HEK293 (cell line): Measurements from ENCODE around the gene PLEKHF1.

ENCODE experiments used
- GLIS2 ChIP-seq: fragments of 450-650 bp; formaldehyde crosslinking; IDR thresholded peaks from 2 replicates; pipeline ENCODE4 v1.5.1; 2016; ENCODE audit warnings: missing biosample characterization, missing genetic modification characterization
- KLF7 ChIP-seq: fragments of 450-650 bp; formaldehyde crosslinking; IDR thresholded peaks from 2 replicates; pipeline ENCODE4 v1.5.1; 2016; ENCODE audit warnings: missing biosample characterization, missing genetic modification characterization, borderline replicate concordance
- PRDM1 ChIP-seq: fragments of 450-650 bp; formaldehyde crosslinking; IDR thresholded peaks from 2 replicates; pipeline ENCODE4; 2016; ENCODE audit warnings: missing biosample characterization, missing genetic modification characterization
- PRDM6 ChIP-seq: fragments of 450-650 bp; formaldehyde crosslinking; IDR thresholded peaks from 2 replicates; pipeline ENCODE4 v1.5.1; 2017; ENCODE audit warnings: missing biosample characterization, missing genetic modification characterization
- RBAK ChIP-seq: fragments of 450-650 bp; formaldehyde crosslinking; IDR thresholded peaks from 2 replicates; pipeline ENCODE4 v1.5.1; 2016; ENCODE audit warnings: missing biosample characterization, missing genetic modification characterization
- SETDB1 ChIP-seq: IDR thresholded peaks from one replicate; pipeline ENCODE4 v1.6.1; 2017; ENCODE audit warnings: mild to moderate bottlenecking, low read length, moderate library complexity, mixed read lengths; ENCODE audit not compliant: insufficient read length
- ZBTB20 ChIP-seq: fragments of 450-650 bp; formaldehyde crosslinking; IDR thresholded peaks from 2 replicates; pipeline ENCODE4 v1.5.1; 2016; ENCODE audit warnings: missing biosample characterization, missing genetic modification characterization
- ZBTB26 ChIP-seq: fragments of 450-650 bp; formaldehyde crosslinking; optimal IDR thresholded peaks from 2 replicates; pipeline ENCODE3; 2016; ENCODE audit warnings: missing biosample characterization, mild to moderate bottlenecking, missing genetic modification characterization
- ZNF184 ChIP-seq: fragments of 450-650 bp; IDR thresholded peaks from 2 replicates; pipeline ENCODE4 v1.5.1; 2018; ENCODE audit warnings: missing biosample characterization, mild to moderate bottlenecking, missing genetic modification characterization
- ZNF2 ChIP-seq: fragments of 450-650 bp; formaldehyde crosslinking; IDR thresholded peaks from 2 replicates; pipeline ENCODE4 v1.5.1; 2016; ENCODE audit warnings: missing biosample characterization, missing genetic modification characterization
- ZNF202 ChIP-seq: fragments of 450-650 bp; formaldehyde crosslinking; IDR thresholded peaks from 2 replicates; pipeline ENCODE4 v1.5.1; 2016; ENCODE audit warnings: missing biosample characterization, missing genetic modification characterization, borderline replicate concordance
- ZNF211 ChIP-seq: fragments of 450-650 bp; formaldehyde crosslinking; IDR thresholded peaks from 2 replicates; pipeline ENCODE4 v1.5.1; 2016; ENCODE audit warnings: low read depth, missing biosample characterization, missing genetic modification characterization
- ZNF221 ChIP-seq: fragments of 450-650 bp; formaldehyde crosslinking; IDR thresholded peaks from 2 replicates; pipeline ENCODE4 v1.5.1; 2017; ENCODE audit warnings: missing biosample characterization, missing genetic modification characterization, borderline replicate concordance
- ZNF223 ChIP-seq: fragments of 450-650 bp; formaldehyde crosslinking; IDR thresholded peaks from 2 replicates; pipeline ENCODE4 v1.5.1; 2016; ENCODE audit warnings: missing biosample characterization, missing genetic modification characterization
- ZNF26 ChIP-seq: fragments of 450-650 bp; formaldehyde crosslinking; IDR thresholded peaks from 2 replicates; pipeline ENCODE4 v1.5.1; 2016; ENCODE audit warnings: missing biosample characterization, missing genetic modification characterization
- ZNF302 ChIP-seq: fragments of 450-650 bp; formaldehyde crosslinking; IDR thresholded peaks from 2 replicates; pipeline ENCODE4 v1.5.1; 2016; ENCODE audit warnings: missing biosample characterization, missing genetic modification characterization, low read depth
- ZNF324 ChIP-seq: fragments of 450-650 bp; formaldehyde crosslinking; IDR thresholded peaks from 2 replicates; pipeline ENCODE4 v1.5.1; 2016; ENCODE audit warnings: missing biosample characterization, missing genetic modification characterization
- ZNF350 ChIP-seq: fragments of 450-650 bp; formaldehyde crosslinking; IDR thresholded peaks from 2 replicates; pipeline ENCODE4 v1.5.0; 2017; ENCODE audit warnings: missing biosample characterization, mild to moderate bottlenecking, missing genetic modification characterization
- ZNF354C ChIP-seq: fragments of 450-650 bp; formaldehyde crosslinking; IDR thresholded peaks from 2 replicates; pipeline ENCODE4 v1.5.1; 2016; ENCODE audit warnings: missing biosample characterization, missing genetic modification characterization, low read depth, borderline replicate concordance
- ZNF433 ChIP-seq: fragments of 450-650 bp; formaldehyde crosslinking; IDR thresholded peaks from 2 replicates; pipeline ENCODE4 v1.5.1; 2016; ENCODE audit warnings: missing biosample characterization, missing genetic modification characterization, low read depth
- ZNF48 ChIP-seq: fragments of 450-650 bp; formaldehyde crosslinking; IDR thresholded peaks from 2 replicates; pipeline ENCODE4 v1.5.1; 2016; ENCODE audit warnings: missing biosample characterization, missing genetic modification characterization
- ZNF501 ChIP-seq: fragments of 450-650 bp; formaldehyde crosslinking; IDR thresholded peaks from 2 replicates; pipeline ENCODE4 v1.5.1; 2016; ENCODE audit warnings: missing biosample characterization, missing genetic modification characterization
- ZNF513 ChIP-seq: fragments of 450-650 bp; IDR thresholded peaks from 2 replicates; pipeline ENCODE4 v1.5.1; 2018; ENCODE audit warnings: missing biosample characterization, missing genetic modification characterization
- ZNF561 ChIP-seq: fragments of 450-650 bp; IDR thresholded peaks from 2 replicates; pipeline ENCODE4 v1.5.1; 2018; ENCODE audit warnings: missing biosample characterization, missing genetic modification characterization, borderline replicate concordance
- ZNF629 ChIP-seq: fragments of 450-650 bp; formaldehyde crosslinking; IDR thresholded peaks from 2 replicates; pipeline ENCODE4 v1.5.1; 2017; ENCODE audit warnings: missing biosample characterization, missing genetic modification characterization
- ZNF639 ChIP-seq: fragments of 450-650 bp; formaldehyde crosslinking; IDR thresholded peaks from 2 replicates; pipeline ENCODE4 v1.5.1; 2016; ENCODE audit warnings: missing biosample characterization, missing genetic modification characterization
- ZNF670 ChIP-seq: fragments of 450-650 bp; formaldehyde crosslinking; IDR thresholded peaks from 2 replicates; pipeline ENCODE4 v1.5.1; 2016; ENCODE audit warnings: missing biosample characterization, missing genetic modification characterization, low read depth
- ZNF677 ChIP-seq: fragments of 450-650 bp; IDR thresholded peaks from 2 replicates; pipeline ENCODE4 v1.5.0; 2018; ENCODE audit warnings: missing biosample characterization, mild to moderate bottlenecking, missing genetic modification characterization, moderate library complexity
- ZNF704 ChIP-seq: fragments of 450-650 bp; formaldehyde crosslinking; IDR thresholded peaks from 2 replicates; pipeline ENCODE4 v1.5.1; 2016; ENCODE audit warnings: missing biosample characterization, missing genetic modification characterization
- ZNF791 ChIP-seq: fragments of 450-650 bp; formaldehyde crosslinking; IDR thresholded peaks from 2 replicates; pipeline ENCODE4 v1.5.1; 2016; ENCODE audit warnings: missing biosample characterization, missing genetic modification characterization
- ZNF837 ChIP-seq: fragments of 450-650 bp; formaldehyde crosslinking; IDR thresholded peaks from 2 replicates; pipeline ENCODE4 v1.5.1; 2016; ENCODE audit warnings: missing biosample characterization, missing genetic modification characterization

Gene PLEKHF1

GRCh38 chr19:29715701-29716581 is 50.7 kb downstream of the PLEKHF1 start (continued):
- TF ChIP-seq ZNF704 (tag by site-specific recombination), result no peak
- TF ChIP-seq ZNF837 (tag by site-specific recombination), result no peak
- TF ChIP-seq ZNF2 (tag by site-specific recombination), result 0 out of 2 replicates have a peak, but pooled peaks have one; percentile 7
- TF ChIP-seq SETDB1, result no peak
- TF ChIP-seq ZNF501, result no peak; the same call in none of the 2 replicates
- TF ChIP-seq ZNF677, result no peak; the same call in 1 of the 2 replicates
- no peak for TF ChIP-seq PRDM1 (tag by site-specific recombination)
- no peak for TF ChIP-seq ZNF211 (tag by site-specific recombination)
- no peak for TF ChIP-seq RBAK (tag by site-specific recombination)
- TF ChIP-seq ZNF48, result no peak
- TF ChIP-seq ZNF223 (tag by site-specific recombination), result no peak
- no peak for TF ChIP-seq ZBTB20 (tag by site-specific recombination)
- no peak for TF ChIP-seq ZNF513 (tag by site-specific recombination)
- peak; percentile 44 for TF ChIP-seq ZBTB26 (tag by site-specific recombination)
- TF ChIP-seq ZNF354C (tag by site-specific recombination), result no peak
- no peak for TF ChIP-seq GLIS2 (tag by site-specific recombination)
- TF ChIP-seq ZNF221 (tag by site-specific recombination), result no peak
- TF ChIP-seq ZNF324, result no peak
- no peak for TF ChIP-seq ZNF670
- TF ChIP-seq ZNF350, result no peak
- peak; percentile 54; the same call in 1 of the 2 replicates for TF ChIP-seq ZNF639 (tag by site-specific recombination)
- peak; percentile 81; the same call in 1 of the 2 replicates for TF ChIP-seq ZNF561 (tag by site-specific recombination)
- TF ChIP-seq ZNF629, result peak; percentile 72
- no peak for TF ChIP-seq ZNF26 (tag by site-specific recombination)
- TF ChIP-seq ZNF184 (tag by site-specific recombination), result no peak
- no peak for TF ChIP-seq ZNF433
- no peak for TF ChIP-seq ZNF791 (tag by site-specific recombination)
- TF ChIP-seq PRDM6 (tag by site-specific recombination), result no peak
- no peak for TF ChIP-seq ZNF202 (tag by site-specific recombination)
- no peak for TF ChIP-seq ZNF302 (tag by site-specific recombination)
- no peak for TF ChIP-seq KLF7 (tag by site-specific recombination)
